Memory B cell (primary cell): Measurements from ENCODE around the gene CARHSP1.

Source experiments
- ATAC-seq: fragments of 150-1000 bp; cut with Tn5 transposase; 2 replicates; pipeline ENCODE4 v1.10.0; 2021; ENCODE audit warnings: low read depth, mild to moderate bottlenecking, moderate library complexity
- DNase-seq, 2 donors: peaks; one replicate each; pipeline ENCODE4 v3.0.0; 2022; ENCODE audit warnings: low spot score in 2 of 2
- H3K27ac Mint-ChIP-seq: one replicate; pipeline ENCODE4 v1.8.0; 2022; ENCODE audit warnings: mild to moderate bottlenecking, moderate library complexity, mixed read lengths
- H3K27me3 Mint-ChIP-seq: one replicate; pipeline ENCODE4 v1.8.0; 2022; ENCODE audit warnings: mixed read lengths
- H3K36me3 Mint-ChIP-seq: one replicate; pipeline ENCODE4 v1.8.0; 2022; ENCODE audit warnings: mild to moderate bottlenecking, mixed read lengths
- H3K4me1 Mint-ChIP-seq: one replicate; pipeline ENCODE4 v1.8.0; 2022; ENCODE audit warnings: mixed read lengths
- H3K4me3 Mint-ChIP-seq: one replicate; pipeline ENCODE4 v1.8.0; 2022; ENCODE audit warnings: mild to moderate bottlenecking, moderate library complexity, mixed read lengths
- H3K9me3 Mint-ChIP-seq: one replicate; pipeline ENCODE4 v1.8.0; 2022; ENCODE audit warnings: mixed read lengths

The CARHSP1 gene

DNA sequence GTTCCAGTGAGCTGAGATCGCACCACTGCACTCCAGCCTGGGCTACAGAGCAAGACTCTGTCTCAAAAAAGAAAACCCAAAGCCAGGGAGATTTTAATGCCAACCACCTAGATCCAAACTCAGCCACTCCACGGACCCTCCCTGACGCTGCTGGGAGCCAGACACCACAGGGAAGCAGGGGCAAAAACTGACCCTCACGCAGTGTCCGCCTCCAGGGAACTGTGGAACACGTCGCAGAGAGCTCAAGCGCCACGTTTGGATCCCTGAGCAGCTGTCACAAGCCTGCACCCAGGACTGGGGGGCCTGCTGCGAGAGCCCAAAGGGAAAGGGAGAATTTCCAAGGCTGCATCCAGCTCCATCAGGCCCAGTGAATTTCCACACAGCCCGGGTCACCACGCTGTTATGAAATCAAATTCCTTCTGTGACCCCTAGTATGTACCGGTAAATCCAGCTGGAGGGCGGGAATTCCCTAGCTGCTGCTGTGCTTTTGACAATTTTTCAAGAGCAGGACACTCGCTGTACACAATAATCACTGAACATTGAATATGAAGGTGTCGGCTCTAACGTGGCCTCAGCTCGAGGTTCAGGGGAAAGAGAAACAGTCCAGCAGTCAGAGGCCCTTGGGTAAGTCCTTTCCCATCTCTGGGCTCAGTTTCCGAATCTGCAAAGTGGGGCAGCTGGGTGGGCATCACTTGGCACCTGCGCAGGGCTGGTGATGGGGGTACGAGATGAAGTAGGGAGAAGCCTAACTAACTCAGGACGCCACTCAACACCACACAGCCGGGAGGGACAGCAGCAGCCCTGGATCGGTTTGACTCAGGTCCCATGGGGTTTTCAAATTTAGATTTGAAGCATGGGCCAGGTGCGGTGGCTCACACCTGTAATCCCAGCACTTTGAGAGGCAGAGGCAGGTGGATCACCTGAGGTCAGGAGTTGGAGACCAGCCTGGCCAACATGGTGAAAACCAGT lies 8.6 kb downstream of the CARHSP1 start:
- no peak for DNase-seq
- H3K27me3 Mint-ChIP-seq: no peaks in the 10 kb centered on the region
- H3K4me3 Mint-ChIP-seq: no peak overlapping the region
- H3K4me1 Mint-ChIP-seq: peaks cover 28% of the 10 kb centered on the region
- ATAC-seq: no peak
- H3K36me3 Mint-ChIP-seq: peaks cover 9% of the 10 kb centered on the region
- H3K9me3 Mint-ChIP-seq: no peaks in the 10 kb centered on the region
- peak overlapping the region; percentile 59 for H3K27ac Mint-ChIP-seq

DNA sequence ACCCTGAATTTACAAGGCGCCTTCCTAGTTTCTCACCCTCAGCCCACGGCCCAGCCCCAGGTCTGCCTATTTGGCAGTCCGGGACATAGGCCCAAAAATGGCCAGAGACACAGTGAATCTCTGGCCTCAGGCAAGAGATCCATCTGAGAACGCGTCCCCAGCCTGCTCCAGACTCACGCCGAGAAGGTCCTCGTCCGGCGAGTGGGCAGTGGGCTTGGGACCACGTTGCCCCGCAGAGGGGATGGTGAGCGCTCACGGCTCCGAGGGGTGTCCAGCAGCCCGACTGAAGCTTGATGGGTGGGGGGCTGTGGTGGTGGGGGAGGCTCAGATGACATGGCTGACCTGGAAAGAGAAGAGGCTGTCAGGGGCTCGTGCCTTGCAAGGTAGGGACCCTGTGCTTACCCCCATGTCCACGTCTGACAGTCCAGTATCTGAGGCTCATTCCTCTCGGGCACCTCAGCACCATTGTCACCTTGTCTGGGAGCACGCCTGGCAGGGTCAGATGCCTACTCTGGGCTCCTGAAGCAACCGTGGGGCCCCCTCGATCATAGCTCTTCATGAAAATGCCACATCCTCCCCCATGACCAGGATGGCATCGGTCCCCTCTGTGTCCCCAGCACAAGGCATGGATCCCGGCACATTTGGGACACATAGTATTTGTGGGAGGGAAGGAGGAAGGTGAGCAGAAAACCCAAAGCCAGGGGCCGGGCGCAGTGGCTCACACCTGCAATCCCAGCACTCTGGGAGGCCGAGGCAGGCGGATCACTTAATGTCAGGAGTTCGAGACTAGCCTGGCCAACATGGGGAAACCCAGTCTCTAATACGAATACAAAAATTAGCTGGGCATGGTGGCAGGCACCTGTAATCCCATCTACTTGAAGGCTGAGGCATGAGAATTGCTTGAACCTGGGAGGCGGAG lies 9.6 kb downstream of the CARHSP1 start:
- peaks cover 21% of the 10 kb centered on the region for H3K4me1 Mint-ChIP-seq
- ATAC-seq: no peak
- no peak overlapping the region for H3K4me3 Mint-ChIP-seq
- H3K9me3 Mint-ChIP-seq: no peaks in the 10 kb centered on the region
- peaks cover 11% of the 10 kb centered on the region for H3K36me3 Mint-ChIP-seq
- H3K27ac Mint-ChIP-seq: peak overlapping the region; percentile 59
- no peaks in the 10 kb centered on the region for H3K27me3 Mint-ChIP-seq
- no peak for DNase-seq

DNA sequence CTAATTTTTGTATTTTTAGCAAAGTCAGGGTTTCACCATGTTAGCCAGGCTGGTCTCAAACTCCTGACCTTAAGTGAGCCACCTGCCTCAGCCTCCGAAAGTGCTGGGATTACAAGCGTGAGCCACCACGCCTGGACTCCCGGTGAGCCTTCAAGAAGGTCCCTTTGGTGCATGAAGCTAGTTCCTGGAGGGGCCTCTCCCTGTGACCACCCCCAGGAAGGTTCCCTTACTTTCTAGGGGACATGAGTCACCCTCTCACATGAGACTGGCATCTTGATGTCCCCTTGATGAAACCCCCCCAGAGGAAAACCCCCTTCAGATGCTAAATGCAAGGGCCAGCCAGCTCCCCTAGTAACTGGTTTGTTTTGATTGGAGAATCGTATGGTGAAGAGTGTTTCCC lies 12.8 kb downstream of the CARHSP1 start:
- Mint-ChIP-seq H3K4me3 (no peak overlapping the region), H3K36me3 (peaks cover 14% of the 10 kb centered on the region), H3K27ac (peak overlapping the region; percentile 28)

DNA sequence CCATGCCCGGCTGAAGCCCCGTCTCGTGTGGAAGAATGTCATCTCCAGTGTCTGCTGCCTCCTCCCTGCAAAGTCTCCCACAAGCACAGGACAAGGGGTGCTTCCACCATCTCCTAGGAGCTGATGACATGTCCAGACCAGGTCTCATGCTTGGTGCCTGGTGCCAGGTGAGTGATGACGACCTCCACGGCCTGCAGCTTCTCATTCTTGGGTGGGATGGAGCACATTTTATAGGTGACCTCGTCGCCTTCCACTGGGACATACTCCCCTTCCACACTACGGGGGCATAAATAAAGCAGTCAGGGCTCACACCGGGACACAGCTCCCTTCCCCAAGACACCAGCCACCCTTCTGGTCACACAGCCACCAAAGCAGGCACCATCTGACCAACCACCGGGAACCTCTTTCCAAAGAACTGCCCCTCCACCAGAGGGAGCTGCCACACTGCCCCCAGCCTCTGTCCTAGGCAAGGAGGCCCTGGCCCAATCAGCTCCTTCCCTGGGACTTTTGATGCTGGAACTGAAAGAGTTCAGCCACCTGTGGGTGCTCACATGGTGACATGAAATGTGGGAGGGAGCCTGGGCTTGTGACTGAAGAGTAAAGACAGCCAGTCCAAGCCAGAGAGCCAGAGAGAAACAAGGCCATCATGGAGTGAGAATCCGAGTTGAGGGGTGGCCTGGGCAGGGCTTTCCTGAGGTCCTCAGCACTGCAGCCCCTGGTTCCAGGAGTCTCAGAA lies 13.6 kb downstream of the CARHSP1 start:
- Mint-ChIP-seq H3K4me3 (no peak overlapping the region), H3K9me3 (no peaks in the 10 kb centered on the region), H3K27ac (peak overlapping the region; percentile 25), H3K4me1 (peaks cover 16% of the 10 kb centered on the region), H3K27me3 (no peaks in the 10 kb centered on the region), H3K36me3 (peaks cover 17% of the 10 kb centered on the region)
- DNase-seq (no peak), ATAC-seq (no peak)

More for the DNA sequence above, 12.8 kb downstream of the CARHSP1 start:
- H3K9me3 Mint-ChIP-seq: no peaks in the 10 kb centered on the region
- DNase-seq: no peak
- ATAC-seq: no peak
- H3K27me3 Mint-ChIP-seq: no peaks in the 10 kb centered on the region
- peaks cover 10% of the 10 kb centered on the region for H3K4me1 Mint-ChIP-seq

DNA sequence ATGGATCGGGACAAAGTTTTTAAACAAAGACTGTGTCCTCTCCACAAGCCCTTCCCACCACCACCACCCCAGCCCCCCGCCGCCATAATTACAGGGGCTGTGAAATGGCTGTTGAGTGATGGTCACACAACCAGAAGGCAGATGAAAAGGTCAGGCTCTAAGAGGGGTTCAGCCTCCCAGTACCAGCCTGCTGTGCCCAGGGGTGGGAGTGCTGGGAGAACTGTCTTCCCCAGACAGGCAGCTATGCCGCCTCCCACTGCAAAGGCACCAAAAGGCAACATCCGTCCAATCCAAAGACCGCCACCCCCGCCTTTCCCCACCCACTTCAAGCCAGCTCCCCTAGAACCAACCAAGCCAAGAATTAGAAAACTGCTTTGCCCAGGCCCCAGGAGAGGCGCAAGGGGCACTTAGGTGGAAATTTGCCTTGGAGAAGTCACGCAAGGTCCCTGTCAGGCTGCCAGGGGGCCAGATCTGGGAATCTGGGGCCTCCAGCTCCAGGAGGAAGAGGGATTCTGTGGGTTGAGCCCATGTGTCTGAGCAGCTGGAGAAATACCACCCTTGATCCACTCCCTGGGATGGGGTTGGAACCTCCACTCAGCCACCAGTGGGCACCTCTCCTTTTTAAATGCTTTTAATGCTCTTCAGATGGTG lies 14.4 kb downstream of the CARHSP1 start:
- DNase-seq (no peak), ATAC-seq (no peak)
- Mint-ChIP-seq H3K36me3 (peaks cover 19% of the 10 kb centered on the region), H3K4me3 (no peak overlapping the region), H3K9me3 (no peaks in the 10 kb centered on the region), H3K27ac (peak overlapping the region; percentile 25), H3K27me3 (no peaks in the 10 kb centered on the region), H3K4me1 (peaks cover 21% of the 10 kb centered on the region)

DNA sequence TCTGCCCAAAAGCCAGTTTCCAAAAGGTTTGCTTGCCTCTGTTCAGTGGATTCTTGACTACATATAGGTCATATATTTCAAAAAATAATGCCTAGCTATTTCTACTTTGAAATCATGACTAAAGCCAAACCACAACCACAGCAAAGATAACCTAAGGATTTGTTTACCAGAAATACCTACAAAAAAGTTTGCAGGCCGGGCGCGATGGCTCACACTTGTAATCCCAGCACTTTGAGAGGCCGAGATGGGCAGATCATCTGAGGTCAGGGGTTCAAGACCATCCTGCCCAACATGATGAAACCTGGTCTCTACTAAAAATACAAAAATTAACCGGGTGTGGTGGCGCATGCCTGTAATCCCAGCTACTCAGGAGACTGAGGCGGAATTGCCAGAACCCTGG lies 15.2 kb downstream of the CARHSP1 start:
- no peak for ATAC-seq
- Mint-ChIP-seq H3K27me3 (no peaks in the 10 kb centered on the region), H3K4me1 (peaks cover 21% of the 10 kb centered on the region), H3K36me3 (peaks cover 23% of the 10 kb centered on the region), H3K4me3 (no peak overlapping the region), H3K27ac (no peak overlapping the region), H3K9me3 (no peaks in the 10 kb centered on the region)
- no peak for DNase-seq

DNA sequence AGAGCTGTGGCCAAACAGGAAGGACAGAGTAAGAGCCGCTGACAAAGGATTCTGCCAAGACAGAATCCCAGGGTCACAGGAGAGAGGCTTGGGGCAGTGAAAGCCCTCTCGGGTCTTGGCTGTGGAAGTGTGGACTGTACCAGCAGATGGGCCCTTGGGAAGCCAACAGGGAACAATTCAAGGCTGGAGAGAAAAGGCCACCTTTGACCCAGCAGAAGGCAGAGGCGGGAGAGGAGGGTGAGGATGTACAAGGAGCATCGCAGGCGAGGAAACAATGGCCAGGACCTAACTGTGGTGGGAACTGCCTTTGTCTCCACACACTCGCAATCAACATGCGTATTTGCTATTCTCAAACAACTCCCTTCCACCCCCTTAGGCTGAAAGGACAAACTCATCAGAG lies 15.7 kb downstream of the CARHSP1 start:
- H3K27me3 Mint-ChIP-seq: no peaks in the 10 kb centered on the region
- H3K36me3 Mint-ChIP-seq: peaks cover 23% of the 10 kb centered on the region
- DNase-seq: no peak
- H3K4me3 Mint-ChIP-seq: no peak overlapping the region
- H3K9me3 Mint-ChIP-seq: no peaks in the 10 kb centered on the region
- no peak for ATAC-seq
- H3K27ac Mint-ChIP-seq: peak overlapping the region; percentile 32
- H3K4me1 Mint-ChIP-seq: peaks cover 21% of the 10 kb centered on the region

DNA sequence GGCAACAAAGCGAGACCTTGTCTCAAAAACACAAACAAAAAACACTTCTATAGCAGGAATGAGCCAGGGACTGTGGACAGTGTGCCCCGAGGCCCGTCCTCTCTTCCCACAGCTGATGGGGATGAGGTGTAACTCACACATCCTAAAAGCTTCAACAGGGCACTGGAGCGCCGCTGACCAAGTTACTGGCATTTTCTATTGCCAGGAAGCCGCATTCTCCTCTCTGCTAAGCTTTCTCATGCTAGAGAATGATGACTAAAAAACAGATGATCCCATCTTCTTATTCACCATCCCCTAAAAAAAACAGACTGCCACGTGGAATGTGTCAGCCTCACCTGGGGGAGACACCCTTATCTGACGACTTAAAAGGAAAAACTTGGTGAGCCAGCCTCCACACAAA lies 16.3 kb downstream of the CARHSP1 start:
- H3K4me1 Mint-ChIP-seq: peaks cover 18% of the 10 kb centered on the region
- no peaks in the 10 kb centered on the region for H3K27me3 Mint-ChIP-seq
- peaks cover 23% of the 10 kb centered on the region for H3K36me3 Mint-ChIP-seq
- DNase-seq (no peak), ATAC-seq (no peak)
- H3K4me3 Mint-ChIP-seq: no peak overlapping the region
- H3K27ac Mint-ChIP-seq: peak overlapping the region; percentile 32
- no peaks in the 10 kb centered on the region for H3K9me3 Mint-ChIP-seq

DNA sequence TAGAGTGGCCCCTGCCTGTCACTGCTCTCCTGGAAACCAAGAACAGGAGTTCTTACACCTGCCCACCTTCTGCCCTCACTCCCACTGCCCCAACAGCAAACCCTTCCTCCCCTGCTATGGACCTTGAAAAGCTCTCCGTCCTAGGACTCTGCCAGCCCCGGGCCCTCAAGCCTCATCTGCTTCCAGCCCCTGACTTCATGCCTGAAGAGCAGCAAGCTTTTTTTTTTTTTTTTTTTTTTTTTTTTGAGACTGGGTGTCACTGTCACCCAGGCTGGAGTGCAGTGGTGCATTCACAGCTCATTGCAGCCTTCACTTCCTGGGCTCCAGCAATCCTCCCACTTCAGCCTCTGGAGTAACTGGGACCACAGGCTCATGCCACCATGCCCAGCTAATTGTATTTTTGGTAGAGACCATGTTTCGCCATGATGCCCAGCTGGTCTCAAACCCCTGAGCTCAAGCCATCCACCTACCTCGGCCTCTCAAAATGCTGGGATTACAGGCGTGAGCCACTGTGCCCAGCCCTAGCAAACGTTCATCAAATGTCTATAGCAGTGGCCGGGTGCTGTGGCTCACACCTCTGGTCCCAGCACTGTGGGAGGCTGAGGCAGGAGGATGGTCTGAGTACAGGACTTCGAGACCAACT lies 16.9 kb downstream of the CARHSP1 start:
- Mint-ChIP-seq H3K27me3 (no peaks in the 10 kb centered on the region), H3K27ac (no peak overlapping the region), H3K4me1 (peaks cover 18% of the 10 kb centered on the region), H3K9me3 (no peaks in the 10 kb centered on the region), H3K4me3 (no peak overlapping the region), H3K36me3 (peaks cover 21% of the 10 kb centered on the region)
- no peak for ATAC-seq
- DNase-seq: no peak

DNA sequence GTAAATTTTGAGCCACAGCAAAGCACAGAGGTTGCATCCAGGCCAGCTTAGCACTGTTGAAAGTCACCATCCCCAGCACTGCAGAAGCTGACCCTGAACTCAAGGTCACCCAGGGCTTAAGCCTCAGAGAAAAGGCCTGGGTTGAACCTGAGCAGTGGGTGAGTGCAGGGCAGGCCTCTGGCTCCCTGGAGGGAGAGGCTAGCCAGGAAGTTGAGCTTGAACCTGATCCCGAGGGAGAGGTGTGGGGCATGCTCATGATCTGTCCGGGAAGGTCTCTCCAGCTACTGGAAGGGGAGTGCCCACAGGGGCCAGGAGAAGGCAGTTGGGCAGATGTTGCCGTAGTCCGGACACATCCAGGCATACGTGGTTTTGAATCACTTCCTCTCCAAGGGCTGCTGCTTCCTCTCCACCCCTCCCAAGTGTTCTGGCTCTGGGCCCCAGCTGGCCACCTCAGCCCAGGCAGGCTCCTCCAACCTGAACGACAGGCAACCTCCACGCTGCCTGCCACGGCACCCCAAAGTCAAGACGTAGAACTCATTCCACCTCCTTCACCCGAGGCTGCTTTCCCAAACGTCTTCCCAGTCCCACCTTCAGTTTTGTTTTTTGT lies 18.4 kb downstream of the CARHSP1 start:
- Mint-ChIP-seq H3K27me3 (no peaks in the 10 kb centered on the region), H3K4me3 (no peak overlapping the region), H3K9me3 (no peaks in the 10 kb centered on the region), H3K36me3 (peaks cover 16% of the 10 kb centered on the region), H3K4me1 (peaks cover 13% of the 10 kb centered on the region), H3K27ac (peak overlapping the region; percentile 35)
- peak; percentile 27 for ATAC-seq
- no peak for DNase-seq

DNA sequence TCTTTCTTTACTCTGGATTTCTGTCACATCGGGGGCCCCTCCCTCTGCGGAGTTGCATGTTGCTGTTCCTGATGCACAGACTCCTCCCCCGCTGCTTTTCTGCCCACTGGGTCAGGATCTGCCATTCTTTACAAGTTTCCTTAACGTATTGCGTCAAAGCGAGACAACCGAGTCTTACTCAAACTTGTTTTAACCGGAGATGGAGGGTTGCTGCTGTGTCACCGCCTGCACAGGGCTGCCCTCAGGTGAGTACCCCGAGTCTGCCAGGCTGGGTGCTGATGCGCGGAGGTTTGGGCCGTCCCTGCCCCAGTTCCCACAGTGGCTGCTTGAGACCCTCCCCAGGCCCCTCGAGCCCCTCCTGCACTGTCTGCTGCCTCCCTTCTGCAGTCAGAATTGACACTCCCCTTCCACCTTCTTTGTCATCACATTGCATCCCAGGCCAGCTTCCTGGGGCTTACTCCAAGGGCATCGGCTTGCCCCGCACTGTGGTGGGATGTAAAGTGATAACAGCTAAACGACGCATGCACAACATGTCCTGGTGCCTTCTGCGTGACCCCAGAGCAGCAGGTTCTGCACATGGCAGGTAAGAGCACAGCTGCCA lies 19.3 kb downstream of the CARHSP1 start:
- Mint-ChIP-seq H3K4me3 (no peak overlapping the region), H3K4me1 (peaks cover 16% of the 10 kb centered on the region), H3K9me3 (no peaks in the 10 kb centered on the region), H3K27ac (peak overlapping the region; percentile 35), H3K27me3 (no peaks in the 10 kb centered on the region), H3K36me3 (peaks cover 15% of the 10 kb centered on the region)
- DNase-seq (no peak), ATAC-seq (no peak)

DNA sequence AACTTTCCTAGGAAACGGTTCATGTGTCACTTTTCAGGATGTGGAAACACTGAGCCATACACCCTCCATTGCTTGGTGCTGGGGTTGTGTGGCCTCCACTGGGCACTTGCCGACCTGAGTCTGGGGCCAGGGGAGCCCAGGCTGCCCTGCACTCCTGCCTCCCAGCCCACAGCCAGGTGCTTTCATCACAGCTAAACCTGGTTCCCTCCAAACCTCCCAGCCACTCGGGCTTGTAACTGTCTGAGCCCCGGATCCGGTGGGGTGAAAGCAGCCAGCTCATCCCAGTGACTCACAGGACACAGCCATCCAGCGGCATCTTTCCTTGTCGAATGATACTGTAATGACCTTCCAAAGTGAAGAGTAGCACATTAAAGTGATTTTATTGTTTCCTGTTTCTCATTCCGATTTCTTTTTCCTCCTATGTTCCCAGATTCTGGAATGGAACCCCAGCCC lies 19.8 kb downstream of the CARHSP1 start:
- no peak for DNase-seq
- peaks cover 17% of the 10 kb centered on the region for H3K36me3 Mint-ChIP-seq
- no peaks in the 10 kb centered on the region for H3K9me3 Mint-ChIP-seq
- H3K4me3 Mint-ChIP-seq: no peak overlapping the region
- H3K4me1 Mint-ChIP-seq: peaks cover 19% of the 10 kb centered on the region
- peak overlapping the region; percentile 3 for H3K27ac Mint-ChIP-seq
- no peaks in the 10 kb centered on the region for H3K27me3 Mint-ChIP-seq
- ATAC-seq: no peak
